GM12891 (cell line): ENCODE data around the gene TANC1.

Source experiments
- PAX5 ChIP-seq: IDR thresholded peaks from 2 replicates; pipeline ENCODE4 v1.6.1; 2011; ENCODE audit warnings: low read length, moderate library complexity, mild to moderate bottlenecking; ENCODE audit not compliant: insufficient read depth, severe bottlenecking
- POLR2A ChIP-seq: IDR thresholded peaks from 2 replicates; pipeline ENCODE4 v1.6.1; 2011; ENCODE audit warnings: low read depth, low read length, control low read depth
- POLR2AphosphoS5 ChIP-seq: IDR thresholded peaks from 2 replicates; pipeline ENCODE4 v1.6.1; 2011; ENCODE audit warnings: low read depth, low read length, control low read depth
- POU2F2 ChIP-seq: IDR thresholded peaks from 2 replicates; pipeline ENCODE4 v1.6.1; 2011; ENCODE audit warnings: low read depth, mild to moderate bottlenecking, control low read depth, low read length, moderate library complexity
- SPI1 ChIP-seq: IDR thresholded peaks from 2 replicates; pipeline ENCODE4 v1.6.1; 2011; ENCODE audit warnings: low read depth, low read length, control low read depth
- TAF1 ChIP-seq: IDR thresholded peaks from 2 replicates; pipeline ENCODE4 v1.6.1; 2011; ENCODE audit warnings: low read depth, low read length, control low read depth

GRCh38 chr2:159225025-159226016 lies 256.9 kb downstream of the TANC1 start:
- TF ChIP-seq POLR2A (no peak), POLR2AphosphoS5 (no peak), TAF1 (no peak), SPI1 (no peak), POU2F2 (no peak), PAX5 (no peak)
